Calu3 (cell line): ENCODE data around the gene EDA. TPM values are rescaled to one million over a fixed set of nuclear protein-coding genes. Genes with fewer than 3 reads are reported as not detected.
"Not testable (repeated sequence)": the region's sequence is repeated elsewhere in the genome, so short reads cannot be mapped to it uniquely, and the experiment has no call there.

ENCODE experiments used
- BruUV-seq: library from RNA; stranded (reverse); fragments of 400-500 nt; replicated peaks from 2 replicates; lab custom pipeline; 2021; lab: Mats Ljungman, UMichigan
- CTCF ChIA-PET: fragments of 300-600 bp; sonication (Branson Sonifier 250); formaldehyde crosslinking; loops from one replicate; lab custom pipeline; 2022; ENCODE audit warnings: antibody characterized with exemption; lab: Charles Lee
- DNase-seq: peaks from one replicate; pipeline ENCODE4 v3.0.0; 2022
- H3K27ac Mint-ChIP-seq: one replicate; pipeline ENCODE4 v1.8.0; 2022; ENCODE audit warnings: mixed read lengths; ENCODE audit not compliant: unreplicated experiment
- H3K27me3 Mint-ChIP-seq: one replicate; pipeline ENCODE4 v1.8.0; 2022; ENCODE audit warnings: mixed read lengths; ENCODE audit not compliant: unreplicated experiment
- H3K36me3 Mint-ChIP-seq: one replicate; pipeline ENCODE4 v1.8.0; 2022; ENCODE audit warnings: mild to moderate bottlenecking, moderate library complexity, mixed read lengths; ENCODE audit not compliant: insufficient read depth, unreplicated experiment
- H3K4me1 Mint-ChIP-seq: one replicate; pipeline ENCODE4 v1.8.0; 2022; ENCODE audit warnings: mild to moderate bottlenecking, low read depth, mixed read lengths; ENCODE audit not compliant: unreplicated experiment
- H3K4me3 Mint-ChIP-seq: one replicate; pipeline ENCODE4 v1.8.0; 2022; ENCODE audit warnings: mild to moderate bottlenecking, low read depth, moderate library complexity, mixed read lengths; ENCODE audit not compliant: unreplicated experiment
- H3K9me3 Mint-ChIP-seq: one replicate; pipeline ENCODE4 v1.8.0; 2022; ENCODE audit warnings: low read depth, mixed read lengths; ENCODE audit not compliant: unreplicated experiment
- intact Hi-C: fragments of 100-400 bp; cut with micrococcal nuclease; formaldehyde crosslinking; loops from one replicate; pipeline ENCODE4 v1.10.0; 2022; ENCODE audit not compliant: unreplicated experiment
- total RNA-seq: library from RNA; stranded (reverse); gene quantifications from 2 replicates; pipeline ENCODE4 v1.2.3, GENCODE V29; 2022
- TF ChIP-seq, protein P1 (sequence below): fragments of 200-600 bp; IDR thresholded peaks from one replicate; pipeline ENCODE4 v1.8.0; 2022; ENCODE audit warnings: antibody characterized with exemption; ENCODE audit not compliant: unreplicated experiment

Gene EDA
- total RNA-seq, 1 experiment from 2014 or later: 5.7 TPM

DNA sequence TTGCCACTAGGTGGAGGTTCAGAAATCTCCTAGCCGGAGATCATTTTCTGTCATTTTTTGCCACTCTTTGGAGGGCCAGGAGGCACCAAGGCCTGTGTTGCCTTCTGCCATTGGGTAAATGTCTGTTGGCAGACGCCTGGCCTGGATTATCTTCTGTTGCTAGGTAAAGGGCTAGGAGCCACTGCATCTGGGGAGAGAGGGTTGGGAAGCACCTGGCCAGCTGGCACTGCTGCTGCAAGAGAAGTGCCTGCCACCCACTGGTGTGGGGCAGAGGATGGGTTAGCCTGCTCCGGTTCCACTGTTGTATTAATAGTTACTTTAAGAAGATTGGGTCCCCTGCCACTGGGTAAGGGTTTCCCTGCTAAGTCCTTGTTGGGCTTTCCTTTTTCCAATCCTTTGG, 375.8 kb downstream of the EDA start:
- Mint-ChIP-seq H3K27ac (no peak overlapping the region), H3K4me1 (no peaks in the 10 kb centered on the region), H3K9me3 (no peaks in the 10 kb centered on the region), H3K36me3 (no peaks in the 10 kb centered on the region), H3K27me3 (no peaks in the 10 kb centered on the region), H3K4me3 (no peak overlapping the region)
- CTCF ChIA-PET: no interaction called here
- intact Hi-C loops: no loop called here
- TF ChIP-seq, protein P1, sequence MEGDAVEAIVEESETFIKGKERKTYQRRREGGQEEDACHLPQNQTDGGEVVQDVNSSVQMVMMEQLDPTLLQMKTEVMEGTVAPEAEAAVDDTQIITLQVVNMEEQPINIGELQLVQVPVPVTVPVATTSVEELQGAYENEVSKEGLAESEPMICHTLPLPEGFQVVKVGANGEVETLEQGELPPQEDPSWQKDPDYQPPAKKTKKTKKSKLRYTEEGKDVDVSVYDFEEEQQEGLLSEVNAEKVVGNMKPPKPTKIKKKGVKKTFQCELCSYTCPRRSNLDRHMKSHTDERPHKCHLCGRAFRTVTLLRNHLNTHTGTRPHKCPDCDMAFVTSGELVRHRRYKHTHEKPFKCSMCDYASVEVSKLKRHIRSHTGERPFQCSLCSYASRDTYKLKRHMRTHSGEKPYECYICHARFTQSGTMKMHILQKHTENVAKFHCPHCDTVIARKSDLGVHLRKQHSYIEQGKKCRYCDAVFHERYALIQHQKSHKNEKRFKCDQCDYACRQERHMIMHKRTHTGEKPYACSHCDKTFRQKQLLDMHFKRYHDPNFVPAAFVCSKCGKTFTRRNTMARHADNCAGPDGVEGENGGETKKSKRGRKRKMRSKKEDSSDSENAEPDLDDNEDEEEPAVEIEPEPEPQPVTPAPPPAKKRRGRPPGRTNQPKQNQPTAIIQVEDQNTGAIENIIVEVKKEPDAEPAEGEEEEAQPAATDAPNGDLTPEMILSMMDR: no peak
- DNase-seq: no peak
- no TSS peak for BruUV-seq

GRCh38 chrX:69993494-69993893, 377.6 kb downstream of the EDA start:
- intact Hi-C loops: no loop called here
- H3K27ac Mint-ChIP-seq: no peak overlapping the region
- H3K36me3 Mint-ChIP-seq: no peaks in the 10 kb centered on the region
- no peak overlapping the region for H3K4me3 Mint-ChIP-seq
- DNase-seq: no peak
- no peaks in the 10 kb centered on the region for H3K4me1 Mint-ChIP-seq
- no TSS peak for BruUV-seq
- no peaks in the 10 kb centered on the region for H3K9me3 Mint-ChIP-seq
- no peaks in the 10 kb centered on the region for H3K27me3 Mint-ChIP-seq
- CTCF ChIA-PET: no interaction called here
- TF ChIP-seq, protein P1: no peak

GRCh38 chrX:69995362-69996112, 379.6 kb downstream of the EDA start:
- Mint-ChIP-seq H3K36me3 (no peaks in the 10 kb centered on the region), H3K4me1 (no peaks in the 10 kb centered on the region), H3K4me3 (no peak overlapping the region), H3K27me3 (no peaks in the 10 kb centered on the region), H3K9me3 (peaks cover 4% of the 10 kb centered on the region), H3K27ac (no peak overlapping the region)
- no peak for DNase-seq
- no TSS peak for BruUV-seq
- intact Hi-C loops: no loop called here
- CTCF ChIA-PET: no interaction called here
- TF ChIP-seq, protein P1: no peak

- CTCF ChIA-PET: no interaction called here
- Mint-ChIP-seq H3K9me3 (peaks cover 4% of the 10 kb centered on the region), H3K4me1 (no peaks in the 10 kb centered on the region), H3K36me3 (no peaks in the 10 kb centered on the region), H3K27ac (no peak overlapping the region), H3K4me3 (no peak overlapping the region), H3K27me3 (no peaks in the 10 kb centered on the region)
- BruUV-seq: no TSS peak
- DNase-seq: no peak
- intact Hi-C loops: no loop called here
- TF ChIP-seq, protein P1: no peak
Observed at GRCh38 chrX:69996113-69996468, 380.2 kb downstream of the EDA start.

DNA sequence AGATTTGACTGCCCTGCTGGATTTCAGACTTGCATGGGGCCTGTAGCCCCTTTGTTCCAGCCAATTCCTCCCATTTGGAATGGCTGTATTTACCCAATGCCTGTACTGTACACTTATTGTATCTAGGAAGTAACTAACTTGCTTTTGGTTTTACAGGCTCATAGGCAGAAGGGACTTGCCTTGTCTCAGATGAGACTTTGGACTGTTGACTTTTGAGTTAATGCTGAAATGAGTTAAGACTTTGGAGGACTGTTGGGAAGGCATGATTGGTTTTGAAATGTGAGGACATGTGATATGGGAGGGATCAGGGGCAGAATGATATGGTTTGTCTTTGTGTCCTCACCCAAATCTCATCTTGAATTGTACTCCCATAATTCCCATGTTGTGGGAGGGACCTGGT, 382.4 kb downstream of the EDA start:
- H3K9me3 Mint-ChIP-seq, CTCF ChIA-PET, BruUV-seq, H3K27ac Mint-ChIP-seq, intact Hi-C loops, H3K27me3 Mint-ChIP-seq, DNase-seq, H3K36me3 Mint-ChIP-seq, H3K4me3 Mint-ChIP-seq, H3K4me1 Mint-ChIP-seq: not testable (repeated sequence)
